K562 (cell line): Measurements from ENCODE around the gene GPRC5A. TPM values are rescaled to one million over a fixed set of nuclear protein-coding genes. Genes with fewer than 3 reads are reported as not detected.

Experiments
- ATAC-seq: fragments of 200-7000 bp; cut with Tn5 transposase; 3 replicates; pipeline ENCODE4 v1.9.1; 2020; ENCODE audit warnings: moderate library complexity
- BruUV-seq: library from RNA; stranded (reverse); fragments of 400-500 nt; replicated peaks from 2 replicates; lab custom pipeline; 2021; lab: Mats Ljungman, UMichigan
- CTCF ChIA-PET: fragments of 300-600 bp; formaldehyde crosslinking; extraction: SDS; loops from one replicate; lab custom pipeline; 2021; ENCODE audit warnings: low intra/inter-chr PET ratio; lab: Yijun Ruan, JAX
- POLR2A ChIA-PET: fragments of 300-600, 350-650 bp; sonication (Branson Sonifier 250); formaldehyde crosslinking; extraction: SDS; loops from one replicate; lab custom pipeline; 2021; ENCODE audit warnings: antibody characterized with exemption, inconsistent platforms; lab: Yijun Ruan, JAX
- DNase-seq, 4 experiments: peaks; one replicate each; pipeline versions ENCODE4 v3.0.0 to v3.0.0-alpha.2; 2011 to 2018; ENCODE audit warnings: low spot score in 3 of 4, mixed read lengths in 3 of 4; ENCODE audit errors: extremely low read depth in 1 of 4
- FAIRE-seq: peaks from 2 replicates; lab custom pipeline; 2011; peaks lifted over from hg19 to GRCh38; lab: Jason Lieb, UNC
- H2AFZ ChIP-seq: 2 replicates; pipeline ENCODE4 v1.6.0; 2011; ENCODE audit warnings: low read depth, low read length, control low read depth, inconsistent platforms
- H3K27ac ChIP-seq: fragments of 200-600 bp; 3 replicates; pipeline ENCODE4 v1.8.0; 2011; ENCODE audit warnings: low read depth, mild to moderate bottlenecking, control low read depth, inconsistent platforms, low read length, moderate library complexity, mixed read lengths; ENCODE audit errors: extremely low read depth
- H3K27me3 ChIP-seq, 2 experiments: fragments of 300-600 bp in 1 of 2; 2 replicates in 1 of 2; 3 replicates in 1 of 2; pipeline versions ENCODE4 v1.6.0 to v1.8.0; 2011; ENCODE audit warnings: inconsistent platforms in 2 of 2, low read length in 2 of 2, mild to moderate bottlenecking in 1 of 2, mixed read lengths in 1 of 2, moderate library complexity in 1 of 2; ENCODE audit not compliant: control insufficient read depth in 2 of 2, insufficient read depth in 2 of 2
- H3K36me3 ChIP-seq: fragments of 300-600 bp; 3 replicates; pipeline ENCODE4 v1.8.0; 2011; ENCODE audit warnings: mild to moderate bottlenecking, low read length, inconsistent platforms; ENCODE audit not compliant: control insufficient read depth, insufficient read depth
- H3K4me1 ChIP-seq, 2 experiments: fragments of 200-600 bp in 1 of 2; replicated peaks in 1 of 2; 2 replicates in 1 of 2; 3 replicates in 1 of 2; pipeline versions ENCODE4 v1.5.1 to v1.8.0; 2011; ENCODE audit warnings: inconsistent platforms in 2 of 2, low read length in 2 of 2, mild to moderate bottlenecking in 1 of 2, mixed read lengths in 1 of 2, moderate library complexity in 1 of 2; ENCODE audit not compliant: control insufficient read depth in 2 of 2, insufficient read depth in 2 of 2
- H3K4me2 ChIP-seq: 2 replicates; pipeline ENCODE4 v1.6.1; 2011; ENCODE audit warnings: low read length, control low read depth, inconsistent platforms, mixed read lengths; ENCODE audit not compliant: insufficient read depth
- H3K4me3 ChIP-seq: fragments of 200-600 bp; sonication (generic), shearing (Covaris generic); 2 replicates; pipeline ENCODE4 v1.5.1; 2016; ENCODE audit warnings: control low read depth, inconsistent platforms
- H3K79me2 ChIP-seq: fragments of 200-600 bp; 3 replicates; pipeline ENCODE4 v1.8.0; 2011; ENCODE audit warnings: low read length, inconsistent platforms; ENCODE audit not compliant: control insufficient read depth, insufficient read depth
- H3K9ac ChIP-seq, 2 experiments: 2 replicates each; pipeline versions ENCODE4 v1.6.0 to v1.6.1; 2011; ENCODE audit warnings: low read depth in 2 of 2, low read length in 2 of 2, control low read depth in 1 of 2, inconsistent platforms in 1 of 2, mild to moderate bottlenecking in 1 of 2, mixed read lengths in 1 of 2; ENCODE audit not compliant: insufficient read depth in 1 of 2
- H3K9me1 ChIP-seq: one replicate; pipeline ENCODE4 v1.6.0; 2011; ENCODE audit warnings: inconsistent platforms, mild to moderate bottlenecking, low read length, moderate library complexity; ENCODE audit not compliant: control insufficient read depth, insufficient read depth
- H3K9me3 ChIP-seq: replicated peaks from 2 replicates; pipeline ENCODE4 v1.5.1; 2011; ENCODE audit warnings: low read depth, low read length, inconsistent platforms; ENCODE audit not compliant: control insufficient read depth, insufficient read depth
- H4K20me1 ChIP-seq: replicated peaks from 2 replicates; pipeline ENCODE4 v1.6.1; 2011; ENCODE audit warnings: low read length, inconsistent platforms, mixed read lengths; ENCODE audit not compliant: control insufficient read depth, insufficient read depth
- ELF4 ChIP-seq: fragments of 450-650 bp; formaldehyde crosslinking; IDR thresholded peaks from 2 replicates; pipeline ENCODE4 v1.4.0; 2022; ENCODE audit warnings: missing genetic modification characterization
- EZH2 ChIP-seq: IDR thresholded peaks from 2 replicates; pipeline ENCODE4 v1.6.1; 2012; ENCODE audit warnings: low read depth, mild to moderate bottlenecking, inconsistent platforms, low read length, borderline replicate concordance
- ILF3 ChIP-seq: fragments of 450-650 bp; IDR thresholded peaks from 2 replicates; pipeline ENCODE4 v1.6.1; 2018; ENCODE audit warnings: antibody characterized with exemption, mild to moderate bottlenecking, moderate library complexity, borderline replicate concordance
- KDM2B ChIP-seq: fragments of 250-450 bp; sonication (Bioruptor Pico); IDR thresholded peaks from 2 replicates; pipeline ENCODE4 v1.8.0; 2021; ENCODE audit warnings: mild to moderate bottlenecking, moderate library complexity
- NR0B1 ChIP-seq: fragments of 450-650 bp; IDR thresholded peaks from one replicate; pipeline ENCODE4 v1.6.1; 2018; ENCODE audit warnings: mild to moderate bottlenecking, moderate library complexity; ENCODE audit not compliant: partially characterized antibody
- RNF2 ChIP-seq: sonication (generic); IDR thresholded peaks from 2 replicates; pipeline ENCODE4 v1.6.1; 2016
- TBL1XR1 ChIP-seq, 2 experiments: IDR thresholded peaks; 2 replicates each; pipeline ENCODE4 v1.6.1; 2012; ENCODE audit warnings: improper control_type of control experiment in 2 of 2, low read length in 2 of 2, mild to moderate bottlenecking in 1 of 2
- TEAD2 ChIP-seq: fragments of 450-650 bp; IDR thresholded peaks from 2 replicates; pipeline ENCODE4 v1.6.1; 2016; ENCODE audit warnings: missing genetic modification characterization, control low read depth, missing compliant biosample characterization
- ZBTB34 ChIP-seq: fragments of 250-450 bp; sonication (Bioruptor Pico); IDR thresholded peaks from 2 replicates; pipeline ENCODE4 v1.8.0; 2021; ENCODE audit warnings: mild to moderate bottlenecking, moderate library complexity
- ZBTB5 ChIP-seq: fragments of 450-650 bp; IDR thresholded peaks from 2 replicates; pipeline ENCODE4 v1.6.1; 2017; ENCODE audit warnings: antibody characterized with exemption
- ZFPM2 ChIP-seq: fragments of 250-450 bp; sonication (Bioruptor Pico); IDR thresholded peaks from 2 replicates; pipeline ENCODE4 v1.5.1; 2022; ENCODE audit warnings: mild to moderate bottlenecking
- ZNF436 ChIP-seq: fragments of 250-450, 450-650 bp; sonication (Bioruptor Pico); formaldehyde crosslinking; IDR thresholded peaks from 2 replicates; pipeline ENCODE4 v1.7.0; 2020; ENCODE audit warnings: mild to moderate bottlenecking
- ZNF561 ChIP-seq: fragments of 450-650 bp; formaldehyde crosslinking; conservative IDR thresholded peaks from 2 replicates; pipeline ENCODE4 v1.4.0; 2020; ENCODE audit warnings: mild to moderate bottlenecking, moderate library complexity
- WGBS: fragments of 100-300 bp; shearing (Covaris generic); methylation state at CpG from one replicate; pipeline ENCODE4 v1.1.6; 2016; ENCODE audit warnings: low coverage, mixed read lengths; ENCODE audit not compliant: insufficient coverage; ENCODE audit errors: missing lambda C conversion rate; 5-methylcytosine and 5-hydroxymethylcytosine counted together
- in situ Hi-C: fragments of 300-500 bp; cut with MboI; formaldehyde crosslinking; loops from 4 replicates; pipeline ENCODE4 v1.15.0; 2018; ENCODE audit warnings: inconsistent platforms, mixed read lengths
- intact Hi-C: fragments of 100-400 bp; cut with micrococcal nuclease; formaldehyde crosslinking; loops from 2 replicates; pipeline ENCODE4 v1.14.2; 2022
- polyA plus RNA-seq, 8 experiments: library from polyadenylated mRNA; depleted of rRNA in 4 of 8; stranded (reverse) in 5 of 8; unstranded in 3 of 8; fragments of >200 nt; fragmentation: Nextera tagmentation in 2 of 8; fragmentation: Illumina TruSeq in 1 of 8; extraction: Ambion mirVana in 2 of 8; extraction: Trizol in 1 of 8; gene quantifications; 2 replicates each; pipeline versions ENCODE4 v1.2.1 to v1.2.3, GENCODE V29; 2011 to 2014; ENCODE audit warnings: inconsistent platforms in 1 of 8, missing spikeins in 1 of 8
- total RNA-seq, 7 experiments: library from RNA; depleted of rRNA in 6 of 7; stranded (reverse); fragments of >200 nt in 6 of 7; fragmentation: Illumina TruSeq in 2 of 7; extraction: Trizol in 2 of 7; gene quantifications; 2 replicates each; pipeline versions ENCODE4 v1.2.1 to v1.2.3, GENCODE V29; 2011 to 2021; ENCODE audit warnings: low replicate concordance in 1 of 7

The GPRC5A gene
- total and polyA plus RNA-seq, 9 of the 15 experiments (the other 6 are each of a cell fraction or from before 2014, with no cell fraction given) = 0.01 to 0.64 (median 0.08) TPM; not detected in 6

- ATAC-seq = no peak
- Histone ChIP-seq H3K36me3 (no peaks in the 10 kb centered on the region), H3K4me3 (no peak overlapping the region), H4K20me1 (no peaks in the 10 kb centered on the region), H2AFZ (no peak overlapping the region), H3K79me2 (no peaks in the 10 kb centered on the region), H3K27me3 (peaks cover 5 to 29% of the 10 kb centered on the region in 2 experiments; a peak in 4 of 5 replicates), H3K9ac (no peak overlapping the region), H3K9me3 (no peaks in the 10 kb centered on the region), H3K4me2 (no peak overlapping the region), H3K4me1 (peaks cover 11 to 12% of the 10 kb centered on the region in 2 experiments; a peak in 4 of 5 replicates), H3K27ac (no peak overlapping the region), H3K9me1 (no peaks in the 10 kb centered on the region)
- in situ Hi-C loops (no loop called here), intact Hi-C loops (no loop called here)
- FAIRE-seq = no peak
- WGBS = 2% methylated on average over 6 of the region's 7 CpGs
- no peak for TF ChIP-seq ZNF561 (CRISPR knock-in tag)
- no peak for TF ChIP-seq ELF4 (CRISPR knock-in tag)
- CTCF ChIA-PET = no interaction called here
- POLR2A ChIA-PET = no interaction called here
- no peak for DNase-seq
- no TSS peak for BruUV-seq
Observed at GRCh38 chr12:12887471-12887870, 3.9 kb upstream of the GPRC5A start.

DNA sequence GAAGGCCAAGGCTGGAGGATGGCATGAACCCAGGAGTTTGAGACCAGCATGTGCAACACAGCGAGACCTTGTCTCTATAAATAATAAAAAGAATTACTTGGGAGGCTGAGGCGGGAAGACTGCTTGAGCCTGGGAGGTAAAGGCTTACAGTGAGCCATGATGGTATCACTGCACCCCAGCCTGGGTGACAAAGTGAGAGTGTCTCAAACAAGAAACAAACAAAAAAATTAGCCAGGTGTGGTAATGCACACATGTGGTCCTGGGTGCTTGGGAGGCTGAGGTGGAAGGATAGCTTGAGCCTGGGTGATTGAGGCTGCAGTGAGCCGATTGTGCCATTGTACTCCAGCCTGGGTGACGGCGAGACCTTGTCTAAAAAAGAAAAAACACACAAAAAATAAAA is 1.7 kb upstream of the GPRC5A start:
- H3K36me3 ChIP-seq = no peaks in the 10 kb centered on the region
- WGBS = 37% methylated on average over 5 of the region's 5 CpGs
- H3K9me3 ChIP-seq = no peaks in the 10 kb centered on the region
- POLR2A ChIA-PET = no interaction called here
- no peak for FAIRE-seq
- in situ Hi-C loops (no loop called here), intact Hi-C loops (no loop called here)
- H3K27me3 ChIP-seq = peaks cover 8 to 35% of the 10 kb centered on the region in 2 experiments
- H3K4me2 ChIP-seq = no peak overlapping the region
- CTCF ChIA-PET = no interaction called here
- H3K27ac ChIP-seq = no peak overlapping the region
- no peaks in the 10 kb centered on the region for H3K9me1 ChIP-seq
- no TSS peak for BruUV-seq
- H2AFZ ChIP-seq = no peak overlapping the region
- no peak for DNase-seq
- H3K79me2 ChIP-seq = no peaks in the 10 kb centered on the region
- H3K4me1 ChIP-seq = peaks cover 5 to 12% of the 10 kb centered on the region in 2 experiments; a peak in 4 of 5 replicates
- no peak overlapping the region for H3K4me3 ChIP-seq
- no peak overlapping the region for H3K9ac ChIP-seq
- ATAC-seq = no peak
- H4K20me1 ChIP-seq = no peaks in the 10 kb centered on the region
- TF ChIP-seq TBL1XR1 (IDR thresholded peaks at IDR 0.05; ENCODE audit: low read length in 2 of 2) = no peak
- TF ChIP-seq EZH2 = no peak
- TF ChIP-seq ZFPM2 = no peak
- no peak for TF ChIP-seq TEAD2 (tag)
- TF ChIP-seq ILF3 = no peak
- no peak for TF ChIP-seq ZBTB5
- no peak for TF ChIP-seq ZNF436 (CRISPR knock-in tag)
- TF ChIP-seq NR0B1 = no peak
- no peak for TF ChIP-seq KDM2B (CRISPR knock-in tag)
- TF ChIP-seq RNF2 = no peak
- TF ChIP-seq ZBTB34 (CRISPR knock-in tag) = no peak
